Measurements from ENCODE around the gene OSTF1. TPM values are rescaled to one million over a fixed set of nuclear protein-coding genes. Genes with fewer than 3 reads are reported as not detected.

The OSTF1 gene
- total RNA-seq, 1 experiment from 2014 or later = 7.0 TPM

GRCh38 chr9:75071530-75072122 lies 16.7 kb upstream of the OSTF1 start:
- TF ChIP-seq CTCF (IDR thresholded peaks at IDR 0.05; ENCODE audit: insufficient read depth in 1 of 2, low read depth in 1 of 2, low read length in 1 of 2, severe bottlenecking in 1 of 2, unreplicated experiment in 1 of 2) = no peak
- Mint-ChIP-seq H3K4me3 (ENCODE audit: unreplicated experiment) (no peak overlapping the region), H3K36me3 (ENCODE audit: insufficient read depth, unreplicated experiment) (no peaks in the 10 kb centered on the region), H3K27me3 (ENCODE audit: insufficient read depth, unreplicated experiment) (no peaks in the 10 kb centered on the region), H3K9me3 (ENCODE audit: unreplicated experiment) (no peaks in the 10 kb centered on the region), H3K27ac (ENCODE audit: unreplicated experiment) (no peak overlapping the region), H3K4me1 (ENCODE audit: low read depth, unreplicated experiment) (no peaks in the 10 kb centered on the region)
- ChIA-PET POLR2A (no interaction called here), CTCF (no interaction called here)
- no peak for DNase-seq
- Histone ChIP-seq H3K36me3 (ENCODE audit: control insufficient read depth, insufficient read depth, low read length) (no peaks in the 10 kb centered on the region), H3K27me3 (replicated peaks; ENCODE audit: control insufficient read depth, insufficient read depth, low read length) (no peaks in the 10 kb centered on the region), H3K4me1 (no peaks in the 10 kb centered on the region), H3K9me3 (no peaks in the 10 kb centered on the region), H3K4me3 (ENCODE audit: low read depth, low read length) (no peak overlapping the region)
- intact Hi-C loops (cut with micrococcal nuclease; ENCODE audit: unreplicated experiment) = no loop called here
- no TSS peak for BruUV-seq (replicated peaks)

GRCh38 chr9:75072895-75073294 lies 15.4 kb upstream of the OSTF1 start:
- POLR2A ChIA-PET = no interaction called here

GRCh38 chr9:75081632-75082031 lies 6.7 kb upstream of the OSTF1 start:
- Mint-ChIP-seq H3K27me3 (ENCODE audit: insufficient read depth, unreplicated experiment) (no peaks in the 10 kb centered on the region), H3K9me3 (ENCODE audit: unreplicated experiment) (no peaks in the 10 kb centered on the region), H3K27ac (ENCODE audit: unreplicated experiment) (no peak overlapping the region), H3K36me3 (ENCODE audit: insufficient read depth, unreplicated experiment) (peaks cover 6% of the 10 kb centered on the region), H3K4me1 (ENCODE audit: low read depth, unreplicated experiment) (no peaks in the 10 kb centered on the region), H3K4me3 (ENCODE audit: unreplicated experiment) (no peak overlapping the region)
- no TSS peak for BruUV-seq (replicated peaks)
- Histone ChIP-seq H3K36me3 (ENCODE audit: control insufficient read depth, insufficient read depth, low read length) (no peaks in the 10 kb centered on the region), H3K4me1 (no peaks in the 10 kb centered on the region), H3K4me3 (ENCODE audit: low read depth, low read length) (no peak overlapping the region), H3K27me3 (replicated peaks; ENCODE audit: control insufficient read depth, insufficient read depth, low read length) (no peaks in the 10 kb centered on the region), H3K9me3 (no peaks in the 10 kb centered on the region)
- no peak for DNase-seq
- TF ChIP-seq CTCF (IDR thresholded peaks at IDR 0.05; ENCODE audit: insufficient read depth in 1 of 2, low read depth in 1 of 2, low read length in 1 of 2, severe bottlenecking in 1 of 2, unreplicated experiment in 1 of 2) = no peak
- ChIA-PET CTCF (no interaction called here), POLR2A (no interaction called here)
- intact Hi-C loops (cut with micrococcal nuclease; ENCODE audit: unreplicated experiment) = no loop called here

More at GRCh38 chr9:75072895-75073294, 15.4 kb upstream of the OSTF1 start:
- no peak for TF ChIP-seq CTCF (IDR thresholded peaks at IDR 0.05; ENCODE audit: insufficient read depth in 1 of 2, low read depth in 1 of 2, low read length in 1 of 2, severe bottlenecking in 1 of 2, unreplicated experiment in 1 of 2)
- Mint-ChIP-seq H3K9me3 (ENCODE audit: unreplicated experiment) (no peaks in the 10 kb centered on the region), H3K27ac (ENCODE audit: unreplicated experiment) (no peak overlapping the region), H3K4me3 (ENCODE audit: unreplicated experiment) (no peak overlapping the region), H3K27me3 (ENCODE audit: insufficient read depth, unreplicated experiment) (no peaks in the 10 kb centered on the region), H3K36me3 (ENCODE audit: insufficient read depth, unreplicated experiment) (no peaks in the 10 kb centered on the region), H3K4me1 (ENCODE audit: low read depth, unreplicated experiment) (no peaks in the 10 kb centered on the region)
- no TSS peak for BruUV-seq (replicated peaks)
- H3K4me3 ChIP-seq (ENCODE audit: low read depth, low read length) = no peak overlapping the region
- no peaks in the 10 kb centered on the region for H3K27me3 ChIP-seq (replicated peaks; ENCODE audit: control insufficient read depth, insufficient read depth, low read length)
- DNase-seq = no peak
- H3K9me3 ChIP-seq = no peaks in the 10 kb centered on the region
- intact Hi-C loops (cut with micrococcal nuclease; ENCODE audit: unreplicated experiment) = no loop called here
- CTCF ChIA-PET = no interaction called here
- H3K4me1 ChIP-seq = no peaks in the 10 kb centered on the region
- H3K36me3 ChIP-seq (ENCODE audit: control insufficient read depth, insufficient read depth, low read length) = no peaks in the 10 kb centered on the region
